ELR (cell line): ENCODE results near the gene OR4F6.
"Not testable (repeated sequence)": the region's sequence is repeated elsewhere in the genome, so short reads cannot be mapped to it uniquely, and the experiment has no call there.

Experiments used
- DNase-seq: peaks from one replicate; pipeline ENCODE4 v3.0.0-alpha.2; 2015; ENCODE audit warnings: low read depth

OR4F6 gene, protein sequence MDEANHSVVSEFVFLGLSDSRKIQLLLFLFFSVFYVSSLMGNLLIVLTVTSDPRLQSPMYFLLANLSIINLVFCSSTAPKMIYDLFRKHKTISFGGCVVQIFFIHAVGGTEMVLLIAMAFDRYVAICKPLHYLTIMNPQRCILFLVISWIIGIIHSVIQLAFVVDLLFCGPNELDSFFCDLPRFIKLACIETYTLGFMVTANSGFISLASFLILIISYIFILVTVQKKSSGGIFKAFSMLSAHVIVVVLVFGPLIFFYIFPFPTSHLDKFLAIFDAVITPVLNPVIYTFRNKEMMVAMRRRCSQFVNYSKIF

GRCh38 chr15:101803209-101803608 is at the start of gene OR4F6:
TSS of gene OR4F6 (plus strand) at chr15:101803509. CDS start at chr15:101805720, 2,211 bp downstream.
- DNase-seq = no peak

GRCh38 chr15:101764669-101765339 is 38.5 kb upstream of the OR4F6 start:
- DNase-seq = not testable (repeated sequence)

GRCh38 chr15:101765340-101765671 is 38.0 kb upstream of the OR4F6 start:
- not testable (repeated sequence) for DNase-seq

DNA sequence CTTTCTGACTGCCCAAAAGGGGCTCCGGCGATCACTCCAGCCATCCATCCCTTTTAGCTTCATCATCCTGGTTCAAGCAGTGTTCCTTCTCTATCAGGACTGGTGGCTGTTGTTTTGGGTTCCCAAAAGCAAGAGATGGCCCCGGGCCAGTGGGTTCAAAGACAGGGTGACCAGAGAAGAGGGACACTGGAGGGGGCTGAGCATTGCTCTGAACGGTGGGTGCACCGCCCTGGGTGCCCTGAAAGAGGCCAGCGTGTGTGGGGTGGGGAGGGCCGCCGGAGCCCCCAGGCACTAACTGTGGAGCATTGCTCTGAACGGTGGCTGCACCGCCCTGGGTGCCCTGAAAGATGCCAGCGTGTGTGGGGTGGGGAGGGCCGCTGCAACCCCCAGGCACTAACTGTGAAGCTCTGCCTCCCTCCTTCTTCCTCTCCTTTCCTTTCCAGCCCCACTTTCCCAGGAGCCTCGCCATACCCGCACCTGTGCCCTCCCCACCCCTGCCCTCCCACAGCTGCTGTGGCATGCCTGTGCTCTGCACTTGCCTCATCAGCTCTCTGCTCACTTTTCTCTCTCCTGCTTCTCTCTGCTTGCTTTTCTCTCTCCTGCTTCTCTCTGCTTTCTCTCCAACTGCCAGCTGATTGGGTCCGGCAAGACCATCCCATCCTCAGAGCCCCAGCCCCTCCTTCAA is 37.4 kb upstream of the OR4F6 start:
- no peak for DNase-seq

DNA sequence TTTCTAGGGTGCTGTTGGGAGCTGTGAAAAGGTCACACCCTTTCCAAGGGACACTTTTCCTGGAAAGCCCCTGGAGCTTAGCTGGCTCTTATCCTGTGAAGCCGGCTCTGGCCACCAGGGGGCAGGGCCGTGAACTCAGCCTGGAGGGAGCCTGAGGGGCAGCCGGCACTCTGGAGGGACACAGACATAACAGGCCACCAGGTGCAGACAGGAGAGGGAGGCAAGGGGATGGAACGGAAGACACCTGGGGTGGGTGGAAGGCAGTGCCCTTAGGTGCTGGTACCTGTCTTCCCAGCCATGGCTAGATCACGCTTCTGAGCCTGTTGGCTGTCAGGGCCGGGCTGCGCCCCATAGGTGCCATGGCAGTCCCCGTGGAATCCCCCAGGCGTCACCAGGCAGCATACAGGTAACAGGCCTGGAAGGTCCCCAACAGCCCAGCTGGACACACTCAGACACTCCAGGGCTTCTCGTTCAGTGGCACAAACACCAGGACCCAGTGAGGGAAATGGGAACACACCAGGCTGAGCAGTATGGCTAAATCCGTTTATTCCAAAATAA is 36.1 kb upstream of the OR4F6 start:
- not testable (repeated sequence) for DNase-seq

DNA sequence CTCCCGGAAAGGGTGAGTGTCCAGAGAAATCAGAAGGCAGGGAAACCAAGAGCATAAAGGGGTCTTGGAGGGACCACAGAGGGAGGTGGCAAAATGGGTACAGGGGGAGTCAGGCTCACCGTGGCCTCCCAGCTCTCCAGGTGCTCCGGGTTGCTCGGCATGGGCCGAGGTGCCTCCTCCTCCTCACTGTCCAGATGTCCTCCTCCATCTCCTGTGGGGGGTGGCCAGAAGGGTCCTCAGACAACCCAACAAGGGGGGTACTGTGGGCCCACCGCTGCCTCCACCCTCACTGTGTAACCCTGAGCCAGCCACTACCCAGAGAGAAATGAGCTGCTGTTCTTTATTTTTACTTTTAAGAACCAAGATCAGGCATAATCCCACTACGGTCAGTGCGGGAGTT is 30.4 kb upstream of the OR4F6 start:
- DNase-seq = no peak

DNA sequence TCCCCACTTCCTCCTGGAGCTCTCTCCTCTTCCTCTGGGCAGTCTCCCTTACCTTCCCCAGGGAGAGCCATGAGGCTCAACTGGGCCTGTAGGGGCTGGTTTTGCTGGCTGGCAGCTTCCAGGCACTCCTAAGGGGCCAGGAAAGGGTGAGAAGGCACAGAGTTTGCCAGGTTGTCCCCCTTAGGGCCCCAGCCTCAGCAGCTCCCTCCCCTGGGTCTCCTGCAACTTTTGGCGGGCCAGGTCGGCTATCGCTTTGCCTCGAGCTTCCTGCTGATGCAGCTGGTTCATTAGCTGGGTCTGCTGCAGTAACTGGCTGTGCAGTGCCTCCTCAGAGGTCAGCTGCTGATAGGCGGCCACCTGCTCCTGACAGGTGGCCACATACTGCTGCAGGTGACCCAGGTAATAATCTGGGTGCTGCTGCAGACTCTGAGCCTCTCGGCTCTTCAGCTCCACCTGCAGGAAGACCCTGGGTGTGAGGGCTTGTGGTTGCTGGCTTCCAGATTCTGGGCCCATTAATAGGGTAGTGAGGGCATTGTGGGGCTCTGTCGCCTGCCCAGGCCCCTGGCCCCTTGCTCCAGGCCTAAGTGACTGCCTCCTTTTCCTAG is 29.7 kb upstream of the OR4F6 start:
- no peak for DNase-seq

- DNase-seq = no peak
Observed at GRCh38 chr15:101775136-101775535, 28.2 kb upstream of the OR4F6 start.

DNA sequence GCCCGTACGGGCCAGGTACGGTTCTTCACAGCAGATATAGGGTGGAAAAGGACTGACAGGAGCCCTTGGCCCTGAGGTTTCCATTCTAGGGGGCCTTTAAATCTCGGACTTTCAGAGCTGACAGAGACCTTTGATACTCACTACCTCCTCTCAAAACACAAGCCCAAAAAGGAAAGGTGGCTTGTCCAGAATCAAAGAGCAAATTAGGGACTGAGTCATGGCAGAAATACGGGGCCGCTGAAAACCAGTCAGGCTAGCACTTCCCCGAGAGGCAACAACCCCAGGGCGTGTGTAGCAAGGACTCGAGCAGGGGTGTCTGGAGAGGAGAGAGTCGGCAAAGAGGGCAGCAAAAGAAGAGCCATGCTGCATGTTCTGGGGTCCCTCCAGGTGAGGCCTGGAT is 24.7 kb upstream of the OR4F6 start:
- DNase-seq = not testable (repeated sequence)

GRCh38 chr15:101780225-101780624 is 23.1 kb upstream of the OR4F6 start:
- DNase-seq = peak; percentile 6

- no peak for DNase-seq
Observed at GRCh38 chr15:101781928-101782327, 21.4 kb upstream of the OR4F6 start.

- DNase-seq = no peak
Observed at GRCh38 chr15:101784644-101785043, 18.7 kb upstream of the OR4F6 start.

DNA sequence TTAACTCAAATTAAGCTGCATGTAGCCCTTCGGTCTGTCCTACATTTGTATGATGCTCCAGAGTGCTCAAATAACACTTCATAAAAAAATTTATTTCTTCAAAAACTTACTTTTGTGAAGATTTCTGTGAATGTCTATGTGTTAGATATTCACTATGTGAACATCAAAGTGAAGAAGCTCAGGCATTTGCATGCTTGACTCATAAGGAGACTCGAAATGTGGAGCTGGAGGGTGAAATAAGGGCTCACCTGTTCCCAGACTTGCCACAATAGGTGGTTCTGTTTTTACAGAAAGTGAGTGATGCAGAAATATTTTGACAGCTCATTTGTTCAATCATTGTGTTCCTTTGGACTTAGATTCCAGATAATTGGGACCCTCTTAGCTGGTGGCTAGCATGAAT is 16.9 kb upstream of the OR4F6 start:
- not testable (repeated sequence) for DNase-seq

DNA sequence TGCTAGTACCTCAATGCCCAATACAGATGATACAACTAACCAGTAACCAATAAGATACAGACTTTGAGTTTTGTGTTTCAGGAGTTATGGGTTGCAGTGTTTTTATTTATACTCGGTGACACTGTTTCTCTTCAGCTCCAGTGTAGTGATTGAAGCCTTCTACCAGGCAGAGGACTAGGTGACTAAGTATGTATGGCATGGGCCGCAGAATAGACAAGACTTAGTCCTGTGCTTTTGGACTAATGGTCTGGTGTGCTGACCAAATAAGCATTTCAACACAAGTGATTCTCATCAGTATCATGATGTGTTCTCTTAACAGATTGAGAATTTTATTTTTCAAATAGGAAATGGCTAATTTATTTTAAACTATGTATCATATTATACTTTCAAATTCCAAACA is 15.3 kb upstream of the OR4F6 start:
- DNase-seq = not testable (repeated sequence)

DNA sequence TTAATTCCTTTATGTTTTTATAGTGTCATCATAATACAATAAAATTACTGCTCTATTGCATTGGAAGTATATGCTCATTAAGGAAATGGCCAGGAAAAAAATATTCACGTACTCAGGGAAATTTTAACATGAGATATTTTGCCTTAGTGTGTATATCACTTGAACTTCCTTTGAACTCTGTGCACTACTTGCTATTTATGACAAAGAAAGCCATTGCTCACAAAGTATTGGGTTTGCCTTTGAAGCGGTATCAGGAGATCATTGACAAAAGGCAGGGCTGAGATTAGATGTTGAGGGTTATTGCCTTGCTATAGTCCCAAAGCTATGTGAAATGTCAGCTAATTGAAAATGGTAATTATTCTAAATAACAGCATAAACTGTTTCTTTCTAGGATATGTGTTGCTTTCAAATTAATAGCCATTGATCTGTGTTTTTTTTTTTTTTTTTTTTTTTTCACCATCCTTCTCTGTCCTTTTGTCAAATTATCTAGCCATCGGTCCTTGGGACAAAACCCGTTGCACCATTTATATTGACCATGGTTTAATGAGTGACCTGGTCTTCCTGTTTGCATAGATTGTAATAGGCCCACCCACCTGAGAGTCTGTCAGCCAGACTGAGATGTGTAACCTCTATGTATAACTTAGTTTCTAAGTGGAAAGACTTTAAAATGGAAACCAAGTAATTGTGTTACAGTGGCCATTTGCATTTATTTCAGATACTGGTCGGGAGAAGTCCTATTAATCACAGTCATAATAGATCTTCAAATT is 14.6 kb upstream of the OR4F6 start:
- DNase-seq = not testable (repeated sequence)

GRCh38 chr15:101790748-101791147 is 12.6 kb upstream of the OR4F6 start:
- DNase-seq = not testable (repeated sequence)

DNA sequence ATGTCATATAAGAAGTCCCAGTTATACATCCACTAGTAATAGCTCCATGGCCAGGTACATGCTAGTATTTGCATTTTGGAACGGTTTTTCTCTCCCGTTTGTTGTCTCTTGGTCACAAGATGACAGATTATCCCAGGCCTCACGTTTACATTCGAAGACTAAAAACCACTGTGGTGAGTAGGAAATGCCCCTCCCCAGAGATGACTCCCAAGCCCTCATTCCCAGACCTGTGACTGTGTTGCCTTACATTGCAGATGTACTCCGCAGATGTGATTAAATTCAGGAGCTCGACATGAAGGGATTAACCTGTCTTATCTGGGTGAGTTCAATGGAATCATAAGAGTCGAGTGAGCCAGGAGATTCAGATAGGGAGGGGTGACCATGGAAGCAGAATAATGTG is 9.3 kb upstream of the OR4F6 start:
- peak; percentile 42 for DNase-seq

GRCh38 chr15:101795455-101795854 is 7.9 kb upstream of the OR4F6 start:
- DNase-seq = peak; percentile 88

- no peak for DNase-seq
Observed at GRCh38 chr15:101799665-101800064, 3.6 kb upstream of the OR4F6 start.

DNA sequence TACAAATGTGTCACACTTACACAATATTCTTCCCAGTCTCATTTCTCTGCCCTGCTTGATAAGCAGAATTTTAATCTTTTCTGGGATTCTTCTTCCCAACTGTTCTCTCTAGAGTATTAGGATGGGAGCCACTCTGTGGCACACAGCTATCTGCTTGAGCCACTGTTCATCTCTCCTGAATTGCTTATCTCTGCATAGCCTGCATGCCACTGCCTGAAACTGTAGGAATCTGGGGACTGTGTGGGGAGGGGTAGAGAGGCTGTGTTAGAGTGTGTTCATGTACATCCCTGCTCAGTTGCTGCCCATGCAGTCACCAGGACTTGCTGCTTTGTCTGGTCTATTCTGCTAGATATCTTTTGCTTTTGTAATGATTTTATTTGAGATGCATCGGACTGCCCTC is 2.3 kb upstream of the OR4F6 start:
- DNase-seq = no peak

DNA sequence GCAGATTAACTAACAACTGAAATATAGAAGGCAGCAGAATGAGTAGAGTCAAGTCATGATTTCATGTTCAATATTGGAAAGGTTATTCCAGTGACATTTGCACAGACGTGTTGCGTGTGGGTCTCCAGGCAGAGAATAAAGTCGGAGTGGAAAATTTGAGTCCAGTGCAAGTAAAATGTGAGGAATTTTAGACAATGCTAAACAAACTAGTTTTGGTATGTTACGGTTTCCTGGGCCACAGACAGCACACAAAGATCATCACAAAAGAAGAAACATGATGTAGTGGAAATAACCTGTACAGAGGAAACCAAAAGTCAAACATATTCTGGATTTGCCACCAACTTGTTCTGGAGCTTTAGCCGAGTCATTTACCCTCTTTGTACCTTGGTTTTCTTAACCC is 367 bp downstream of the OR4F6 start:
- no peak for DNase-seq

GRCh38 chr15:101804375-101804774 is 1.1 kb downstream of the OR4F6 start:
- no peak for DNase-seq
